Measurements from ENCODE around the gene ANKRD18A.
"Not testable (repeated sequence)": the region's sequence is repeated elsewhere in the genome, so short reads cannot be mapped to it uniquely, and the experiment has no call there.

The ANKRD18A gene

GRCh38 chr9:38546497-38547163 is 73.8 kb downstream of the ANKRD18A start:
- DNase-seq (ENCODE audit: low read depth in 1 of 2, low spot score in 1 of 2), result not testable (repeated sequence)

- not testable (repeated sequence) for DNase-seq (ENCODE audit: low read depth in 1 of 2, low spot score in 1 of 2)
Observed at GRCh38 chr9:38540535-38540934, 79.9 kb downstream of the ANKRD18A start.

- DNase-seq (ENCODE audit: low read depth in 1 of 2, low spot score in 1 of 2), result no peak
Observed at GRCh38 chr9:38529317-38529716, 91.1 kb downstream of the ANKRD18A start.

- DNase-seq (ENCODE audit: low read depth in 1 of 2, low spot score in 1 of 2), result no peak
Observed at GRCh38 chr9:38527503-38527902, 92.9 kb downstream of the ANKRD18A start.

- no peak for DNase-seq (ENCODE audit: low read depth in 1 of 2, low spot score in 1 of 2)
Observed at GRCh38 chr9:38526591-38526990, 93.8 kb downstream of the ANKRD18A start.

- DNase-seq (ENCODE audit: low read depth in 1 of 2, low spot score in 1 of 2), result no peak
Observed at GRCh38 chr9:38523121-38523520, 97.3 kb downstream of the ANKRD18A start.

GRCh38 chr9:38521762-38522161 is 98.6 kb downstream of the ANKRD18A start:
- no peak for DNase-seq (ENCODE audit: low read depth in 1 of 2, low spot score in 1 of 2)
